Fibroblast of villous mesenchyme (primary cell): ENCODE results near the gene BICRAL. TPM values are rescaled to one million over a fixed set of nuclear protein-coding genes. Genes with fewer than 3 reads are reported as not detected.
"Not testable (repeated sequence)": the region's sequence is repeated elsewhere in the genome, so short reads cannot be mapped to it uniquely, and the experiment has no call there.

Experiments used
- DNase-seq: peaks from one replicate; pipeline ENCODE4 v3.0.0-alpha.2; 2010; ENCODE audit warnings: low read depth
- H3K4me3 ChIP-seq: 2 replicates; pipeline ENCODE4 v1.5.1; 2011; ENCODE audit warnings: low read depth, mild to moderate bottlenecking, low read length
- total RNA-seq: library from RNA; depleted of rRNA; stranded (reverse); fragments of >200 nt; gene quantifications from 2 replicates; pipeline ENCODE4 v1.2.3, GENCODE V29; 2012
- TF ChIP-seq, protein P1 (sequence below): IDR thresholded peaks from 2 replicates; pipeline ENCODE4 v1.5.1; 2012; ENCODE audit warnings: low read depth, mild to moderate bottlenecking, low read length; ENCODE audit not compliant: insufficient read depth

Gene BICRAL
- total RNA-seq, 1 donor = 5.6 TPM

DNA sequence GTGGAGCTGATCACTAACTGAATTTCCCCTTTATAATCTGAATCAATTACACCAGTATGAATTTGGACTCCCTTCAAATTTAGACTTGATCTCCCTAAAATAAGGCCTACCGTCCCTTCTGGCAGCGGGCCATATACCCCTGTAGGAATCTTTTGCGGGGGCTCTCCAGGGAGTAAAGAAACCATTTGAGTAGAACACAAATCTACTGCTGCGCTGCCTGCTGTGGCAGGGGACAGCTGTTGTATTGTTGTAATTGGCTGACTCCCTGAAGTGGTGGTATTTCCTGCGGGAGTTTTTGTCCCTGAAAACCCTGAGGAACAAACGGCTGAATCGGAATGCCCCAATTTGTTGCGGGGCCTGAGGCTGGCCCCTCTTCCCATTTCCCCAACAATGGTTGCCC lies 118.0 kb downstream of the BICRAL start:
- H3K4me3 ChIP-seq = no peak overlapping the region
- TF ChIP-seq, protein P1, sequence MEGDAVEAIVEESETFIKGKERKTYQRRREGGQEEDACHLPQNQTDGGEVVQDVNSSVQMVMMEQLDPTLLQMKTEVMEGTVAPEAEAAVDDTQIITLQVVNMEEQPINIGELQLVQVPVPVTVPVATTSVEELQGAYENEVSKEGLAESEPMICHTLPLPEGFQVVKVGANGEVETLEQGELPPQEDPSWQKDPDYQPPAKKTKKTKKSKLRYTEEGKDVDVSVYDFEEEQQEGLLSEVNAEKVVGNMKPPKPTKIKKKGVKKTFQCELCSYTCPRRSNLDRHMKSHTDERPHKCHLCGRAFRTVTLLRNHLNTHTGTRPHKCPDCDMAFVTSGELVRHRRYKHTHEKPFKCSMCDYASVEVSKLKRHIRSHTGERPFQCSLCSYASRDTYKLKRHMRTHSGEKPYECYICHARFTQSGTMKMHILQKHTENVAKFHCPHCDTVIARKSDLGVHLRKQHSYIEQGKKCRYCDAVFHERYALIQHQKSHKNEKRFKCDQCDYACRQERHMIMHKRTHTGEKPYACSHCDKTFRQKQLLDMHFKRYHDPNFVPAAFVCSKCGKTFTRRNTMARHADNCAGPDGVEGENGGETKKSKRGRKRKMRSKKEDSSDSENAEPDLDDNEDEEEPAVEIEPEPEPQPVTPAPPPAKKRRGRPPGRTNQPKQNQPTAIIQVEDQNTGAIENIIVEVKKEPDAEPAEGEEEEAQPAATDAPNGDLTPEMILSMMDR = no peak
- no peak for DNase-seq

DNA sequence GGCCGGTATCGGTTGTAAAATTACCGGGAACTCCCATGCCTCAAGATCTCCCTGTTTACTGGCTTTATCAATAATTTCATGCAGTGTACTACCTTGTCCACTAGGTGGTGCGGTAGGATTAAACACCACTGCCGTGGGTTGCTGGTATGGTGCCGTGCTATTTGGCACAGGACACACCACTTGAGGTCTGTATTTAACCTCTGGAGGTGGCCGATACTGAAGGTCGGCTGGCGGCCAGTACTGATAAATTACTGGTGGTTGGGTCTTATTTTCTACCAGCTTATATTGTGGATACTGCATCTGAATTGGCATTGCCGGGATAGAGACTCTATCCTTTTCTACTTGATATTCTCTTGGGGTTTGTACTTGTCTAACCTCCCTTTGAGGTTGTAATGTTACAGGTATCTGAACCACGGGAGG lies 119.7 kb downstream of the BICRAL start:
- TF ChIP-seq, protein P1 = peak; percentile 83
- no peak overlapping the region for H3K4me3 ChIP-seq
- DNase-seq = peak; percentile 84

DNA sequence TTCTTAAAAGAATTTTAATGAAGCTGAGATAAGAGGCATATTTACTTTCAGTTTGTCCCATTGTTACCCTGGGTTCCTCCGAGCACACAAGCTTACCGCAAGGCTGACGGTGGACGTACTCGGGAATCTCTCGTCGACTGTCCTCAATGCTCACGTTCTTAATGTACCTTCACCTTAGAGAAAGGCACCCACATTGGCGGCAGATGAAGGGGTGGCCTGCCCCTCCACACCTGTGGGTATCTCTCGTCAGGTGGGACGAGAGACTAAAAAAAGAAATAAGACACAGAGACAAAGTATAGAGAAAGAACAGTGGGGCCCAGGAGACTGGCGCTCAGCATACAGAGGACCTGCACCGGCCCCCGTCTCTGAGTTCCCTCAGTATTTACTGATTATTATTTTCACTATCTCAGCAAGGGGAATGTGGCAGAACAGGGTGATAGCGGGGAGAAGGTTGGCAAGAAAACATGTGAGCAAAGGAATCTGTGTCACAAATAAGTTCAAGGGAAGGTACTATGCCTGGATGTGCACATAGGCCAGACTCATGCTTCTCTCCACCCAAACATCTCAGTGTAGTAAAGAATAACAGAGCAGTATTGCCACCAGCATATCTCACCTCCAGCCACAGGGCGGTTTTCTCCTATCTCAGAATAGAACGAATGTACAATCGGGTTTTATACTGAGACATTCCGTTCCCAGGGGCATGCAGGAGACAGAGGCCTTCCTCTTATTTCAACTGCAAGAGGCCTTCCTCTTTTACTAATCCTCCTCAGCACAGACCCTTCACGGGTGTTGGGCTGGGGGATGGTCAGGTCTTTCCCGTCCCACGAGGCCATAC lies 120.8 kb downstream of the BICRAL start:
- not testable (repeated sequence) for DNase-seq, H3K4me3 ChIP-seq

DNA sequence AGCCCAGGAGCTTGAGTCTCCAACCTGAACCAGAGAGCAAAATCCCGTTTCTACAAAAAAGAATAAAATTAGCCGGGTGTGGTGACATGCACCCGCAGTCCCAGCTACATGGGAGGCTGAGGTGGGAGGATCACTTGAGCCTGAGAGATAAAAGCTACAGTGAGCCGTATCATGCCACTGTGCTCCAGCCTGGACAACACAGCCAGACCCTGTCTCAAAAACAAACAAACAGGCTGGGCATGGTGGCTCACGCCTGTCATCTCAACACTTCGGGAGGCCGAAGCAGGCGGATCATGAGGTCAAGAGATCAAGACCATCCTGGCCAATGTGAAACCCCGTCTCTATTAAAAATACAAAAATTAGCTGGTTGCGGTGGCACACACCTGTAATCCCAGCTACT lies 122.6 kb downstream of the BICRAL start:
- no peak for DNase-seq
- TF ChIP-seq, protein P1 = no peak
- H3K4me3 ChIP-seq = no peak overlapping the region

DNA sequence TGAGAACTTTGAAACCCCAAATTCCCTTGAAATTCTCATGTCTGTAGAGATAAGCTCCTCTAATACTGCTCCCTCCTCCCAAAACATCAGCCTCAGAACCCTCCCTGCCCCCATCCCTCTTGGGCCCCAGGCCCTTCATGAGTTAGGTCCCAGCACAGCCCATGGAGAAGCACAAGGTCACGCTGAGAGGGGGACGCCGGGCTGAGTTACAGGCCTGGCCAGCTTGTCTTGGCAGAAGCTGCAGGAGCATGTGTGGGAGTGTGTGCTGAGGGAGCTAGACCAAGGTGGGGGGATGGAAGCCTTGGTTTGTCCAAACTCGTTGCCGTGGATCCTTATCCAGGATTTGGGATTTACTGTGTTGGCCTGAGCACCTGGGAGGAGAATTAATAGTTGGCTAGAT lies 125.5 kb downstream of the BICRAL start:
- TF ChIP-seq, protein P1 = no peak
- peak; percentile 12 for DNase-seq
- H3K4me3 ChIP-seq = no peak overlapping the region

DNA sequence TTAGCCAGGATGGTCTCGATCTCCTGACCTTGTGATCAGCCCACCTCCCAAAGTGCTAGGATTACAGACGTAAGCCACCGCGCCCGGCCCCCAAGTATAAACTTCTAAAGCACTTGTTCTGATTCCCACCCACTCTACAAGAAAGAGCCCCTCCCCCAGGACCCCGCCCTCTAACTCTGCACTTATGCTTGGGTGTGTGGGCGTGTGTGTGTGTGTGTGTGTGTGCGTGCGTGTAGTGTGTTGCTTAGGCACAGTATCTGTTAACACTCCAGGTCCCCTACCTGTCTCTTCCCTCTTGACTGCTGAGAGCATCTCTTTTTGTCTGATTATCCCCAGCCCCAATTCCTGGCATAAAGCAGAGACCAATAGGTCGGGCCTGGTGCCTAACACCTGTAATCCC lies 128.0 kb downstream of the BICRAL start:
- no peak overlapping the region for H3K4me3 ChIP-seq
- TF ChIP-seq, protein P1 = no peak
- DNase-seq = no peak

DNA sequence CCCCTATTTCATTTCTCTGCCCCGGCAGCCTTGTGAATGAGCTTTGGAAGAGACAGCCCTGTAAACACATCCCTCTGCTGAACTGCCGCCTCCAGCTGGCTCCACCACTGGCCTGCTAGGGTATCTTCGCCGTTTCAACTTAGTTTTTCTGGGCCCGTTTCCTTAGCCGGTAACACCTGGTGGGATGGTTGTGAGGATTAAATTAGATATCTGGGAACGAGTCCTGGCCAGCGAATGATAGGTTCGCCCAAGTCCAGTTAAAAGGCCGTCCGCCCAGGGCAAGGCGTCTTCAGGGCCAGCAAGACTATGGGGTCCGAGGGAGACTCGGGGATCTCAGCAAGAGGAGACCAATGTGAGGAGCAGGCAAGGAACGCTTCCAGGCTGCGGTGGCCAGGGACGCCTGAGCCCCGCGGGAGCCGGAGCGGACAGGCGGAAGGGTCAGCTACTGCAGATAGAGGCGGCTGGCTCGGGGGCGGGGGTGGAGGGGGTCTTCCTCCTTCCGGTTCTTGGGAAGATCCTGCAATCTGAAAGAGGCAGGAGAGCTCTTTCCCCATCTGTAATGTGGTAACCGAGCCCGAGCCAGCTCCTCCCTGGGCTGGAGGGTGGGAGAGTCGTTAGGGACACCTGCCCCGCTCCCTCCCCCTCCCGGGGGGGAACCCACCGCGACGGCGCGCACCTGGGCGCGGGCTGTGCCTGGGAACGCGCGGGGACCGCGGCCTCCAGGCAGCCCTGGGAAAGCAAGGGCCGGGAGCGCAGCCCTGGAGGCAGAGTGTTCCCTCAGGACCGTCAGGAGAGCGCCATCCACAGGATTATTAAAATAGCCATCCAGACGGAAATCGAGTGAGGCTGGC lies 129.5 kb downstream of the BICRAL start:
- DNase-seq = no peak

More for the DNA sequence above, 129.5 kb downstream of the BICRAL start:
- TF ChIP-seq, protein P1 = peak; percentile 12
- H3K4me3 ChIP-seq = peak overlapping the region; percentile 43
